Stimulated activated CD8-positive, alpha-beta memory T cell treated with anti-CD3 and anti-CD28 coated beads, Interleukin-15, amount 100 ng/mL, for 48 hours (primary cell): ENCODE measurements around the gene GREB1.
A peak's percentile ranks its signal among the peaks of the same experiment; 100 is the strongest.

Source experiments
- DNase-seq, 2 donors: peaks; one replicate each; pipeline ENCODE4 v3.0.0-alpha.2; 2020; ENCODE audit warnings: low read depth in 2 of 2

Gene GREB1

DNA sequence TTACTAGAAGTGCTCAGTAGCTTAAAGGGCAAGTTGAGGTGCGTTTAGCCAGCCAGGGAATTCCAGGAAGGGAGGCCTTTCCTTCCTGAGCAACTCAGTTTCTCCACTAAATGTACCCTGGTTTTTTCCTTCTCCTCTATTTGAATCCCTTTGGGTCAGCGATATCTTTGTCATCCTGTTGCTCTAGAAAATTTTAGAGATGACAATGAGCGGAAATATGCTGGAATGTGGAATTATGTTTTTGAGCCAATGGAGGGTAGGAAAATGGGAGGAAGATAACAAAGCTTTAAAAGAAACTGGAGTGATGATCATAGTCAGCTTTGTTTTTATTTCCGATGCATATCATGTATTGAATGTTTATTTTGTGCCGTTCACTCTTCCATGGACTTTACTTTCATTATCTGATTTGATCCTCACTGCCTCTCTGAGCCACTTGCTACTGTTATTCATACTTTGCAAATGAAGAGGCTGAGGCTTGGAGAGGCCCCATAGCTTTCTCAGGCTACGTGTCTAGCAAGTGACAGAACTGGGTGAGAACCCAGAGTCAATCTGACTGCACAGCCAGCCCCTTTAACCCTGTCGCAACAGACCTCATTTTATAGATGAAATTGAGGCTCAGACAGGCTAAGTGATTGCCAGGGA lies 68.8 kb downstream of the GREB1 start:
- no peak for DNase-seq

GRCh38 chr2:11610624-11611242 lies 76.9 kb downstream of the GREB1 start:
- DNase-seq, result no peak

DNA sequence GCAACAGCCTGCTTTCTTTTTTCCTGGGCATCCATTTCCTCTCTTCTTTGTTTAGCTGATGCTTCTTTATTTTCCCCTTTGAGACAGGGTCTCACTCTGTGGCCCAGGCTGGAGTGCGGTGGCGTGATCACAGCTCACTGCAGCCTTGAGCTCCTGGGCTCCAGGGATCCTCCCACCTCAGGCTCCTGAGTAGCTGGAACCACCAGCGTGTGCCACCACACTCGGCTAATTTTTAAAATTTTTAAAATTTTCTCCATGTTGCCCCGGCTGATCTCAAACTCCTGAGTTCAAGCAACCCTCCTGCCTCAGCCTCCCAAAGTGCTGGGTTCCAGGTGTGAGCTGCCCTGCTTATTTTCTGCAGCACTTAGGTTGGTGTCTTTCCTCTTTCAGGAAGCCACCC lies 77.4 kb downstream of the GREB1 start:
- DNase-seq, result no peak

- DNase-seq, result no peak
These were observed 78.8 kb downstream of the GREB1 start for GRCh38 chr2:11612553-11613215.

DNA sequence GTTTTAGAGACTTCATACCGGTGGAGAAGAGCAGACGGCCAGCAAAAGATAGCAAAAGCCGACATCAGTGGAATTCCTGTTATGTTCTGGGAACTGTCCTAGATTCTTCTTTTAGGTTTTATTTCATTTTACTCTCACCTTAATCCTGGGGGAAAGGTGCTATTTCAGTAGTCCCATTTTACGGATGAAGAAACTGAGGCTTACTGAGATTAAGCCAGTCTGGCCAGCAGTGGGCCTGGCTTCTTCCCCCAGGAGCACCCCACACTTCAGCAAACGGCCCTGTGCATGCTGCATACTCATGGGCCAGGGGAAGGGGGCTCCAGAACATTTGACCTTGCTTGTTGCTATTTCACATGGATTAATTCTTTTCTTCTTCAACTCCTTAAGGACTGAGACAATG lies 79.5 kb downstream of the GREB1 start:
- no peak for DNase-seq

- no peak for DNase-seq
These were observed 81.4 kb downstream of the GREB1 start for GRCh38 chr2:11615209-11615608.

GRCh38 chr2:11616097-11616687 lies 82.3 kb downstream of the GREB1 start:
- no peak for DNase-seq

GRCh38 chr2:11616851-11617415 lies 83.1 kb downstream of the GREB1 start:
- no peak for DNase-seq

- no peak for DNase-seq
These were observed 83.7 kb downstream of the GREB1 start for GRCh38 chr2:11617527-11617926.

DNA sequence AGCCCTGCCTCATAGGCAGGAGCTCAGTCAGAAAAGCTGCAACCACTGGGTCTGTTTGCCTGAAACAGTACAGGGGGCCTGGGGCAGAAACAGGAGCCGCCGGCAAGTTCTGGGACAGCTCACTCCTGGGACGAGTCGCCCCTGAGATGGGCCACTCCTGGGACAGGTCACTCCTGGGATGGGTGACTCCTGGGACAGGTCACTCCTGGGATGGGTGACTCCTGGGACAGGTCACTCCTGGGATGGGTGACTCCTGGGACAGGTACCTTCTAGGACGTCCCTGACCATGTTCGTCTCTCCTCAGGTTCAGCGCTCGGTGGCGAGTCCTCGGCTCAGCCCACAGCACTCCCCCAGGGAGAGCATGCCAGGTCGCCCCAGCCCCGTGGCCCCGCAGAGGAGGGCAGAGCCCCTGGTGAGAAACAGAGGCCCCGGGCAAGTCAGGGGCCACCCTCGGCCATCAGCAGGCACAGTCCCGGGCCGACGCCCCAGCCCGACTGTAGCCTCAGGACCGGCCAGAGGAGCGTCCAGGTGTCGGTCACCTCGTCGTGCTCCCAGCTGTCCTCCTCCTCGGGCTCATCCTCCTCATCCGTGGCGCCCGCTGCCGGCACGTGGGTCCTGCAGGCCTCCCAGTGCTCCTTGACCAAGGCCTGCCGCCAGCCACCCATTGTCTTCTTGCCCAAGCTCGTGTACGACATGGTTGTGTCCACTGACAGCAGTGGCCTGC lies 84.3 kb downstream of the GREB1 start:
- DNase-seq, result no peak

GRCh38 chr2:11618708-11619062 lies 84.8 kb downstream of the GREB1 start:
- DNase-seq, result no peak

DNA sequence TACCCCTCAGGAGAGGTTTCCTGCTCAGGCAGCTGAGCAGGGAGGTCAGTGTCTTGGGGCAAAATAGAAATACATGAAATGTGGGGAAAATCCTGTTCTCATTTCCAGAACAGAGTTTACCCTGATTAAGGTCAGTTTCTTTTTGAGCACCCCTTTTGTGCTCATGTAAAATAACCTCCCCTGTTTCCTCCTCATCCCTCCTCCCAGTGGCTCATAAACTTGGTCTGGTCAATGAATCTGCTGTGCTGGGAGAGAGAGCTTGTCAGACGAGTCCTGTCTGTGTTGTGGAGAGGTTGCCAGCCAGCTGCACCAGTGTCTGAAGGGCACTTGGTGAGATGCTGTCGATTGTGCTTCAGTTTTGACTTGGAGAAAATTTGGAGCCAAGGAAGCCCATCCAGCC lies 87.6 kb downstream of the GREB1 start:
- DNase-seq, result no peak

GRCh38 chr2:11622611-11623010 lies 88.8 kb downstream of the GREB1 start:
- DNase-seq, result no peak

GRCh38 chr2:11624893-11625292 lies 91.0 kb downstream of the GREB1 start:
- no peak for DNase-seq

DNA sequence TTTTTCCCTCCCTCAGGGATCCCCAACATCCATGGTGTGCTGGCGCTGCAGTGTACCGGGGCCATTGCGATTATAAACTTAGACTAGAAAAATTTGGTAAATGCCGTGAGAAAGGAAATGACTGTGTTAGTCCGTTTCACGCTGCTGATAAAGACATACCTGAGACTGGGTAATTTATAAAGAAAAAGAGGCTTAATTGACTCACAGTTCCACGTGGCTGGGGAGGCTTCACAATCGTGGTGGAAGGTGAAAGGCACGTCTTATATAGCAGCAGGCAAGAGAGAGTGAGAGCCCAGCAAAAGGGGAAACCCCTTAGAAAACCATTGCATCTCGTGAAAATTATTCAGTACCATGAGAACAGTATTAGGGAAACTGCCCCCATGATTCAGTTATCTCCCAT lies 91.8 kb downstream of the GREB1 start:
- peak in 1 of 2 donors; percentile 4 for DNase-seq

- no peak for DNase-seq
These were observed 94.8 kb downstream of the GREB1 start for GRCh38 chr2:11628675-11629074.

GRCh38 chr2:11629215-11629614 lies 95.4 kb downstream of the GREB1 start:
- DNase-seq, result no peak

- DNase-seq, result no peak
These were observed 96.0 kb downstream of the GREB1 start for GRCh38 chr2:11629851-11630250.

DNA sequence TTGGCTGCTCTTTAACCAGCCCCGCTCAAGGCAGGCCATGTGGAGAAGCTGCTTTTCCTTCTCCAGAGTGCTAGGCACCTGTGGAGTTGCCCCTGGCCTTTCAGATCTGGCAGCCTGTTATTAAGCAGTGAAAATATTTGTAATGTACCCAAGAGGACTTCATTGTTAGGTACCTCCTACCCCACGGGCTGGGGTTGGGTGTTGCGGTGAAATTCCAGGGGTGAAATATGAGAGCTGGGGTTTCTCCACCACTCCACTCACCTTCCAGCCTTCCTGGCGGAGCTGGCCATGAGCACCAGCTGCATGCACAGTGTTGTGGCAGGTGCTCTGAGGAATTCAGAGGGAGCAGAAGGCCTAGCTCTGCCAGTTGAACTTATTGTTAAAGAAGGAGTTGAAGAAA lies 97.0 kb downstream of the GREB1 start:
- no peak for DNase-seq

- DNase-seq, result no peak
These were observed 97.6 kb downstream of the GREB1 start for GRCh38 chr2:11631462-11631861.

DNA sequence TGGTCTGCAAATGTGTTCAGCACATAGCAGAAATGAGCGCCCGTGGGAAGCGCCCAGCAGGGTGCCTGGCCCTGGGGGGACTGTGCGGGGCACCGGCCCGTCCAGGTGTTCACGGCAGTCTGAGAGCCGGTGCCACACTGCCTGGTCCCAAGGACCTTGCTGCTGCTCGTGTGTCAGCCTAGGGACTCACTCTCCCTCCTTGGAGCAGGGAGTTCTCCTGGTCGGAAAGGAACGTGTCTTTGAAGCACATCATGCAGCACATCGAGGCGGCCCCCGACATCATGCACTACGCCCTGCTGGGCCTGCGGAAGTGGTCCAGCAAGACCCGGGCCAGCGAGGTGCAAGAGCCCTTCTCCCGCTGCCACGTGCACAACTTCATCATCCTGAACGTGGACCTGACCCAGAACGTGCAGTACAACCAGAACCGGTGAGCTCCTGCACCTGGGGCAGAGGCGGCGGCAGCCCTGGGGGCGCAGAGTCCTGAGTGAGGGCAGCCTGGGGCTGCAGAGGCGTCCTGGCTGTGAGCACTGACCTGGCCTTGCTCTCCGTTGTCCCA lies 100.2 kb downstream of the GREB1 start:
- DNase-seq, result no peak

DNA sequence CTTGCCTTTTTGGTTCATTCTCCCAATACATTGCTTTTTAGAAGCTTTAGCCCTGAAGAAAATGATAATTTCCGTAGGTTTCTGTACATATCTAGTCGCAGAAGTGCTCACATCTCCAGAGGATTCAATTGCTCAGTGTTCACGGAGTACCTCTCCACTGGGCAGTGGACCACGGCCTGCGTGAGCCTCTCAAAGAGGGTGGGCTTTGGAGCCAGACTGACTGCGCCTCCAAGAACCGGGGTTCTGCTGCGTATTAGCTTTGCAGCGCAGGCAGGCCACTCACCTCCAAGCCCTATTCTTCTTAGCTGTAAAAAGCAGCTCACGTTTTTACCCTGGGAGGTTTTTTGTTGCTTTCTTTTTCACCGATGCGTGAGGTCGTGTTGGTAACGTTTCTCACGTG lies 100.7 kb downstream of the GREB1 start:
- DNase-seq, result no peak
